ENCODE data around the gene IFNLR1.

- TF ChIP-seq CTCF (IDR thresholded peaks at IDR 0.05), result no peak
- no peak for TF ChIP-seq POLR2A (IDR thresholded peaks at IDR 0.05)
These were observed 39.9 kb downstream of the IFNLR1 start for GRCh38 chr1:24147194-24147593.
